ENCODE measurements around the gene YBX3. TPM values are rescaled to one million over a fixed set of nuclear protein-coding genes. Genes with fewer than 3 reads are reported as not detected.

Gene YBX3
- total RNA-seq, 2 experiments from 2014 or later: 35.9 to 37.4 TPM

- H3K4me1 ChIP-seq (ENCODE audit: insufficient read depth, low read length): no peaks in the 10 kb centered on the region
- no peak overlapping the region for H3K4me3 Mint-ChIP-seq
- no peaks in the 10 kb centered on the region for H3K4me1 Mint-ChIP-seq (ENCODE audit: low read depth)
- no peak for DNase-seq
- H3K27me3 ChIP-seq (ENCODE audit: control insufficient read depth in 1 of 2, insufficient read depth in 2 of 2, low read length in 2 of 2): peaks cover 0 to 2% of the 10 kb centered on the region in 2 experiments
- no peak for ATAC-seq (ENCODE audit: poor library complexity)
- H3K27ac ChIP-seq (ENCODE audit: low read depth in 1 of 2, low read length in 2 of 2): no peak overlapping the region
- no peaks in the 10 kb centered on the region for H3K9me3 Mint-ChIP-seq
- ChIA-PET POLR2A (no interaction called here), CTCF (no interaction called here)
- intact Hi-C loops (cut with DNase I, micrococcal nuclease): no loop called here
- no peak overlapping the region for H3K4me3 ChIP-seq (ENCODE audit: low read length)
- H3K27ac Mint-ChIP-seq: no peak overlapping the region
- no peaks in the 10 kb centered on the region for H3K36me3 ChIP-seq (ENCODE audit: insufficient read depth, low read length)
- H3K27me3 Mint-ChIP-seq: peaks cover 16% of the 10 kb centered on the region
- H3K36me3 Mint-ChIP-seq (ENCODE audit: low read depth): no peaks in the 10 kb centered on the region
- H3K9me3 ChIP-seq (ENCODE audit: control insufficient read depth in 1 of 2, insufficient read depth in 1 of 2, low read length in 2 of 2): no peaks in the 10 kb centered on the region
- no peak for TF ChIP-seq CTCF (IDR thresholded peaks at IDR 0.05)
Measured at GRCh38 chr12:10709808-10710207, 13.3 kb downstream of the YBX3 start.

DNA sequence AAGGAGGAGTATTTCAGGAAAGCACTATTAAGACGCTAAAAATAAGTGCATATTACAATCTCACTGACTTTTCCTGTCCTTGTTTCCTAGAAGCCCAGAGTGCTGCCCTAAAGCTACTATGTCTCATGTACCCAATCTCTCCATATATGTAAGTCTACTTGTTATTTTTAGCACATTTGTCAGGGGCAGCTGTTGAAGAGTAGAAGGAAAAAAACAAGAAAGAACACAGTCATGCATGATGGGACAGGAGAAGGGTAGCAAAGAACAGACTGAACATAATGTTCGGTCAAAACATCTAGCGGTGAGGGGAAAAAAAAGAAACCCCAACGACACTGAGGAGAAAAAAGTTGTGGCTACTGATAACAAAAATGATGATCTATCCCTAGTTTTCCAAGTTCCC, 14.3 kb downstream of the YBX3 start:
- no peaks in the 10 kb centered on the region for H3K4me1 Mint-ChIP-seq (ENCODE audit: low read depth)
- DNase-seq: no peak
- H3K36me3 Mint-ChIP-seq (ENCODE audit: low read depth): no peaks in the 10 kb centered on the region
- Histone ChIP-seq H3K4me3 (ENCODE audit: low read length) (no peak overlapping the region), H3K27ac (ENCODE audit: low read depth in 1 of 2, low read length in 2 of 2) (no peak overlapping the region), H3K9me3 (ENCODE audit: control insufficient read depth in 1 of 2, insufficient read depth in 1 of 2, low read length in 2 of 2) (no peaks in the 10 kb centered on the region), H3K36me3 (ENCODE audit: insufficient read depth, low read length) (no peaks in the 10 kb centered on the region), H3K4me1 (ENCODE audit: insufficient read depth, low read length) (no peaks in the 10 kb centered on the region), H3K27me3 (ENCODE audit: control insufficient read depth in 1 of 2, insufficient read depth in 2 of 2, low read length in 2 of 2) (peaks cover 0 to 2% of the 10 kb centered on the region in 2 experiments)
- TF ChIP-seq CTCF (IDR thresholded peaks at IDR 0.05): no peak
- H3K27ac Mint-ChIP-seq: no peak overlapping the region
- ChIA-PET CTCF (interaction anchor here (0.8 kb wide), 1 partner anchor 21 kb away, joined by 3 read pairs; no protein-coding TSS in a partner anchor), POLR2A (interaction anchor here (0.7 kb wide), 1 partner anchor 12 kb away, joined by 3 read pairs; no protein-coding TSS in a partner anchor)
- intact Hi-C loops (cut with DNase I, micrococcal nuclease): no loop called here
- H3K27me3 Mint-ChIP-seq: peaks cover 13% of the 10 kb centered on the region
- ATAC-seq (ENCODE audit: poor library complexity): no peak
- H3K9me3 Mint-ChIP-seq: no peaks in the 10 kb centered on the region
- H3K4me3 Mint-ChIP-seq: no peak overlapping the region

DNA sequence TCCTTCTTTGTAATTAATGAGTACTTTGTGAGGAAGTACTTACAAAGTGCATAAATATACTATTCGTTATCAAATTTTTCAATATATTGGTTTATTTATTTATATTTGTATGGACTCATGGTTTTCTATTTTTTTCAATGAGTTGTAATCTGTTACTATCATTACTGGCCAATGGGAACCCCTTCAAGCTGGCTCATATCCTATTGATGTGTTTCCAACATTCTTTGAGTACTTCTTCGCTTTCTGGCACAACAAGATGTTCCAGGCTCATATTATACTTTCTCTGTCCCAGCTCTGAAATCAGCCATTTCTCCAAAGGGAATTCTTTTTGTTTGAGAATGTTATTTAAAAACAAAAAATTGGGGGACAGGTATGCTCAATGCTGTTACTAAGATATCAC, 17.5 kb downstream of the YBX3 start:
- no peak overlapping the region for H3K27ac Mint-ChIP-seq
- no peaks in the 10 kb centered on the region for H3K9me3 Mint-ChIP-seq
- no peak for ATAC-seq (ENCODE audit: poor library complexity)
- H3K4me3 Mint-ChIP-seq: no peak overlapping the region
- peaks cover 0 to 2% of the 10 kb centered on the region in 2 experiments for H3K27me3 ChIP-seq (ENCODE audit: control insufficient read depth in 1 of 2, insufficient read depth in 2 of 2, low read length in 2 of 2)
- H3K36me3 Mint-ChIP-seq (ENCODE audit: low read depth): no peaks in the 10 kb centered on the region
- H3K27me3 Mint-ChIP-seq: peaks cover 4% of the 10 kb centered on the region
- no peaks in the 10 kb centered on the region for H3K4me1 ChIP-seq (ENCODE audit: insufficient read depth, low read length)
- no peak for TF ChIP-seq CTCF (IDR thresholded peaks at IDR 0.05)
- no peak overlapping the region for H3K27ac ChIP-seq (ENCODE audit: low read depth in 1 of 2, low read length in 2 of 2)
- intact Hi-C loops (cut with DNase I, micrococcal nuclease): no loop called here
- no peak for DNase-seq
- H3K4me1 Mint-ChIP-seq (ENCODE audit: low read depth): peaks cover 11% of the 10 kb centered on the region
- ChIA-PET POLR2A (no interaction called here), CTCF (interaction anchor here (1.0 kb wide), 1 partner anchor 45 kb away, joined by 3 read pairs; no protein-coding TSS in a partner anchor)
- H3K9me3 ChIP-seq (ENCODE audit: control insufficient read depth in 1 of 2, insufficient read depth in 1 of 2, low read length in 2 of 2): no peaks in the 10 kb centered on the region
- no peaks in the 10 kb centered on the region for H3K36me3 ChIP-seq (ENCODE audit: insufficient read depth, low read length)
- no peak overlapping the region for H3K4me3 ChIP-seq (ENCODE audit: low read length)
